Activated CD4-positive, alpha-beta T cell treated with anti-CD3 and anti-CD28 coated beads, Interleukin-2, amount 50 U/mL, for 48 hours (primary cell): Measurements from ENCODE around the gene GLRX3.
"Not testable (repeated sequence)": the region's sequence is repeated elsewhere in the genome, so short reads cannot be mapped to it uniquely, and the experiment has no call there.

Source experiments
- DNase-seq, 2 experiments: peaks; one replicate each; pipeline ENCODE4 v3.0.0-alpha.2; 2020

The GLRX3 gene

GRCh38 chr10:130136226-130137089, at the start of gene GLRX3:
Gene GLRX3 (plus strand): TSS chr10:130136391. CDS start chr10:130136421, 30 bp downstream.
- DNase-seq = peak; percentile 91

- DNase-seq = not testable (repeated sequence)
Measured at GRCh38 chr10:130090565-130090964, 45.6 kb upstream of the GLRX3 start.

GRCh38 chr10:130099344-130099743, 36.8 kb upstream of the GLRX3 start:
- DNase-seq = no peak

- DNase-seq = no peak
Measured at GRCh38 chr10:130105724-130106123, 30.5 kb upstream of the GLRX3 start.

- peak; percentile 21 to 37 for DNase-seq
Measured at GRCh38 chr10:130108146-130108545, 28.0 kb upstream of the GLRX3 start.

GRCh38 chr10:130108934-130109604, 27.1 kb upstream of the GLRX3 start:
- peak; percentile 17 to 28 for DNase-seq

- peak; percentile 67 to 75 for DNase-seq
Measured at GRCh38 chr10:130109796-130110245, 26.4 kb upstream of the GLRX3 start.

- DNase-seq = peak; percentile 98
Measured at GRCh38 chr10:130110246-130111112, 25.7 kb upstream of the GLRX3 start, which contains the start of gene C10orf143. Gene C10orf143 (minus strand): TSS chr10:130110830. CDS start chr10:130110772, 58 bp downstream.

GRCh38 chr10:130111113-130111851, 24.9 kb upstream of the GLRX3 start:
- DNase-seq = peak; percentile 90 to 94

GRCh38 chr10:130111852-130112180, 24.4 kb upstream of the GLRX3 start:
- DNase-seq = no peak

GRCh38 chr10:130112821-130113220, 23.4 kb upstream of the GLRX3 start:
- DNase-seq = no peak

- not testable (repeated sequence) for DNase-seq
Measured at GRCh38 chr10:130116942-130117341, 19.2 kb upstream of the GLRX3 start.

GRCh38 chr10:130117535-130117934, 18.7 kb upstream of the GLRX3 start:
- not testable (repeated sequence) for DNase-seq

- DNase-seq = no peak
Measured at GRCh38 chr10:130121486-130122079, 14.6 kb upstream of the GLRX3 start.

- peak; percentile 52 to 64 for DNase-seq
Measured at GRCh38 chr10:130127364-130128061, 8.7 kb upstream of the GLRX3 start.

- no peak for DNase-seq
Measured at GRCh38 chr10:130128062-130128781, 8.0 kb upstream of the GLRX3 start.

GRCh38 chr10:130128922-130129321, 7.3 kb upstream of the GLRX3 start:
- no peak for DNase-seq

- DNase-seq = peak in 1 of 2 experiments; percentile 5
Measured at GRCh38 chr10:130135676-130136225, 440 bp upstream of the GLRX3 start.

GRCh38 chr10:130137090-130137448, 878 bp downstream of the GLRX3 start:
- no peak for DNase-seq
